Measurements from ENCODE around the gene KIF15.
"Not testable (repeated sequence)": the region's sequence is repeated elsewhere in the genome, so short reads cannot be mapped to it uniquely, and the experiment has no call there.

The KIF15 gene

GRCh38 chr3:44842376-44842775 lies 80.8 kb downstream of the KIF15 start:
- no peak for DNase-seq (ENCODE audit: extremely low read depth, low read depth)
- TF ChIP-seq CTCF (IDR thresholded peaks at IDR 0.05; ENCODE audit: low read depth, low read length, missing control alignments): no peak
- no peak overlapping the region for H3K4me3 ChIP-seq (replicated peaks; ENCODE audit: low read depth, low read length)

- H3K4me3 ChIP-seq (replicated peaks; ENCODE audit: low read depth, low read length): no peak overlapping the region
- no peak for TF ChIP-seq CTCF (IDR thresholded peaks at IDR 0.05; ENCODE audit: low read depth, low read length, missing control alignments)
- no peak for DNase-seq (ENCODE audit: extremely low read depth, low read depth)
These were observed 84.2 kb downstream of the KIF15 start for GRCh38 chr3:44845528-44846520.

GRCh38 chr3:44848634-44849033 lies 87.0 kb downstream of the KIF15 start:
- no peak overlapping the region for H3K4me3 ChIP-seq (replicated peaks; ENCODE audit: low read depth, low read length)
- no peak for DNase-seq (ENCODE audit: extremely low read depth, low read depth)
- no peak for TF ChIP-seq CTCF (IDR thresholded peaks at IDR 0.05; ENCODE audit: low read depth, low read length, missing control alignments)

GRCh38 chr3:44856663-44857062 lies 95.1 kb downstream of the KIF15 start:
- DNase-seq (ENCODE audit: extremely low read depth, low read depth); H3K4me3 ChIP-seq (replicated peaks; ENCODE audit: low read depth, low read length): not testable (repeated sequence)

- TF ChIP-seq CTCF (IDR thresholded peaks at IDR 0.05; ENCODE audit: low read depth, low read length, missing control alignments): no peak
- DNase-seq (ENCODE audit: extremely low read depth, low read depth): no peak
- no peak overlapping the region for H3K4me3 ChIP-seq (replicated peaks; ENCODE audit: low read depth, low read length)
These were observed 98.5 kb downstream of the KIF15 start for GRCh38 chr3:44860117-44860516.

GRCh38 chr3:44861412-44862225 lies 100.0 kb downstream of the KIF15 start, which contains the start of gene TMEM42:
Gene TMEM42, plus strand, starts transcription at chr3:44861912. Its CDS starts 13 bp downstream, at chr3:44861925.
- peak within 1 kb of the TSS; percentile 66 for H3K4me3 ChIP-seq (replicated peaks; ENCODE audit: low read depth, low read length)
- TF ChIP-seq CTCF (IDR thresholded peaks at IDR 0.05; ENCODE audit: low read depth, low read length, missing control alignments): peak; percentile 19
- peak; percentile 57 for DNase-seq (ENCODE audit: extremely low read depth, low read depth)

- no peak for TF ChIP-seq CTCF (IDR thresholded peaks at IDR 0.05; ENCODE audit: low read depth, low read length, missing control alignments)
- peak overlapping the region; percentile 66 for H3K4me3 ChIP-seq (replicated peaks; ENCODE audit: low read depth, low read length)
- no peak for DNase-seq (ENCODE audit: extremely low read depth, low read depth)
These were observed 100.6 kb downstream of the KIF15 start for GRCh38 chr3:44862226-44862637.
